Ovary (tissue), 3 donors: ENCODE results near the gene MGAT4B.
"Not testable (repeated sequence)": the region's sequence is repeated elsewhere in the genome, so short reads cannot be mapped to it uniquely, and the experiment has no call there.

Experiments
- CTCF ChIP-seq, 3 donors: fragments of 450-650 bp in 2 of 3; fragments of 200-600 bp in 1 of 3; IDR thresholded peaks; one replicate each; pipeline versions ENCODE4 v1.5.1 to v1.8.0; 2016 to 2022; ENCODE audit warnings: antibody characterized with exemption in 3 of 3, mild to moderate bottlenecking in 1 of 3
- POLR2A ChIP-seq: fragments of 450-650 bp; IDR thresholded peaks from one replicate; pipeline ENCODE4 v1.6.1; 2017; ENCODE audit warnings: antibody characterized with exemption, mild to moderate bottlenecking, moderate library complexity
- donor health status: DM: no; HTN: no; CAD: no.

- TF ChIP-seq CTCF (IDR thresholded peaks at IDR 0.05); POLR2A: not testable (repeated sequence)
Observed at GRCh38 chr5:179834871-179835270, 28.2 kb upstream of the MGAT4B start.
